Breast epithelium (tissue), 4 donors: ENCODE results near the gene EDNRB. TPM values are rescaled to one million over a fixed set of nuclear protein-coding genes. Genes with fewer than 3 reads are reported as not detected.
"Not testable (repeated sequence)": the region's sequence is repeated elsewhere in the genome, so short reads cannot be mapped to it uniquely, and the experiment has no call there.

Source experiments
- DNase-seq, 2 donors: peaks; one replicate each; pipeline ENCODE4 v3.0.0-alpha.2; 2019; ENCODE audit warnings: low spot score in 2 of 2
- H3K27ac ChIP-seq, 2 donors: fragments of 200-600 bp; sonication (generic) in 1 of 2; one replicate each; pipeline ENCODE4 v1.5.1; 2016 to 2019; ENCODE audit warnings: mild to moderate bottlenecking in 1 of 2
- H3K27me3 ChIP-seq, 2 donors: fragments of 200-600 bp; sonication (generic) in 1 of 2; one replicate each; pipeline versions ENCODE4 v1.5.1 to v1.6.0; 2017 to 2019; ENCODE audit warnings: control low read depth in 1 of 2, mild to moderate bottlenecking in 1 of 2
- H3K36me3 ChIP-seq: fragments of 200-600 bp; one replicate; pipeline ENCODE4 v1.5.1; 2019
- H3K4me1 ChIP-seq, 2 donors: fragments of 200-600 bp; sonication (generic); one replicate each; pipeline ENCODE4 v1.5.1; 2016 to 2019; ENCODE audit warnings: control low read depth in 1 of 2
- H3K4me3 ChIP-seq, 3 donors: fragments of 200-600 bp; sonication (generic); 1 replicate in 2 of 3; 2 replicates in 1 of 3; pipeline ENCODE4 v1.5.1; 2016 to 2019; ENCODE audit warnings: mild to moderate bottlenecking in 3 of 3, moderate library complexity in 2 of 3
- H3K9me3 ChIP-seq, 2 donors: fragments of 200-600 bp; sonication (generic) in 1 of 2; one replicate each; pipeline ENCODE4 v1.5.1; 2016 to 2019; ENCODE audit warnings: control low read depth in 1 of 2
- CTCF ChIP-seq, 3 donors: fragments of 450-650 bp; IDR thresholded peaks; one replicate each; pipeline ENCODE4 v1.5.1; 2016 to 2017; ENCODE audit warnings: antibody characterized with exemption in 3 of 3, mild to moderate bottlenecking in 3 of 3, moderate library complexity in 3 of 3
- POLR2A ChIP-seq: fragments of 450-650 bp; IDR thresholded peaks from one replicate; pipeline ENCODE4 v1.6.1; 2016; ENCODE audit warnings: antibody characterized with exemption, mild to moderate bottlenecking, moderate library complexity
- POLR2AphosphoS5 ChIP-seq, 3 donors: sonication (generic); formaldehyde crosslinking; IDR thresholded peaks; one replicate each; pipeline ENCODE4 v1.6.1; 2017; ENCODE audit warnings: antibody characterized with exemption in 3 of 3
- intact Hi-C: fragments of 100-400 bp; cut with DNase I; formaldehyde crosslinking; loops from one replicate; pipeline ENCODE4 v1.15.1; 2023; ENCODE audit warnings: low total_unique reads
- total RNA-seq, 3 donors: library from RNA; depleted of rRNA; stranded (reverse); fragments of >200 nt; gene quantifications; one replicate each; pipeline ENCODE4 v1.1.0, GENCODE V29; 2016

The EDNRB gene
- total RNA-seq, 3 donors from 2014 or later: 22.8 to 116 (median 106) TPM

DNA sequence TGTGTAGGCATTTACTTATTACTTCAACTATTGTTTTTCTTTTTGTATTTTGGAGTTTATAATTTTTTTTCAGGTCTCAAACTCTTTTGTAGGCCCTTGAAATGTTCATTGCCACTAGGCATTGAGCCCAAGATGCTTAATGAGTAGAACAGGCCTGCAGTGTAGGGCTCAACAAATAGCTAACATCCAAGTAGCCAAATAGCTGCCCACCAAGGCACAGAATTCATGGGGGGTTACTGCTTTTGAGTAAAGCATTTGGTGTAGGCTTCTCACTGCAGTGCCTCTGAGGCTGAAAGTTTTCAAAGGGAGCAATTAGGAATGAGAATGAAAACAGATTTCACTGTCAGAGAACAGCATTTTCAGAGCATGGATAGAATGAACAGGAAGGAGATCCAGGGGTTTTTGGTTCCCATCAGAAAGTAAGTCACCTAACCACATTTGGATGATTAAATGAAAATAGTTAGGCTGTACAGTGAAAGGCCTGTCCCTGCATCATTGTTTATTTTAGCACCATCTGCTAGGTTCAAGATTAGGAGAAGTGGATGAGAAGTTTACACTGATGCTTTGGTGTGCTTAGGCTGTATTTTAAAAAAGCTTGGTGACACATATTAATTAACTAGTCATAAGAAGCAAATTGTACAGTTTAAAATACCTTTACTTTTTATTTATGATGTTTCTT, 61.0 kb downstream of the EDNRB start:
- TF ChIP-seq POLR2A: no peak
- TF ChIP-seq CTCF (IDR thresholded peaks at IDR 0.05): no peak
- TF ChIP-seq POLR2AphosphoS5 (IDR thresholded peaks at IDR 0.05): no peak

GRCh38 chr13:77853703-77854102, 64.9 kb downstream of the EDNRB start:
- Histone ChIP-seq H3K27ac (no peak overlapping the region), H3K27me3 (no peaks in the 10 kb centered on the region), H3K4me1 (no peaks in the 10 kb centered on the region), H3K36me3 (no peaks in the 10 kb centered on the region), H3K4me3 (no peak overlapping the region), H3K9me3 (peaks cover 4 to 5% of the 10 kb centered on the region in 2 donors)
- DNase-seq: no peak
- intact Hi-C loops: no loop called here
- TF ChIP-seq POLR2A: no peak
- TF ChIP-seq POLR2AphosphoS5 (IDR thresholded peaks at IDR 0.05): no peak
- no peak for TF ChIP-seq CTCF (IDR thresholded peaks at IDR 0.05)

More for the DNA sequence above, 61.0 kb downstream of the EDNRB start:
- Histone ChIP-seq H3K9me3 (no peaks in the 10 kb centered on the region), H3K27ac (no peak overlapping the region), H3K36me3 (no peaks in the 10 kb centered on the region), H3K4me1 (no peaks in the 10 kb centered on the region), H3K4me3 (no peak overlapping the region), H3K27me3 (no peaks in the 10 kb centered on the region)
- intact Hi-C loops: no loop called here
- no peak for DNase-seq

GRCh38 chr13:77848050-77848449, 70.6 kb downstream of the EDNRB start:
- H3K27me3 ChIP-seq, H3K4me1 ChIP-seq, H3K9me3 ChIP-seq, H3K27ac ChIP-seq, intact Hi-C loops, H3K36me3 ChIP-seq, DNase-seq, H3K4me3 ChIP-seq: not testable (repeated sequence)

DNA sequence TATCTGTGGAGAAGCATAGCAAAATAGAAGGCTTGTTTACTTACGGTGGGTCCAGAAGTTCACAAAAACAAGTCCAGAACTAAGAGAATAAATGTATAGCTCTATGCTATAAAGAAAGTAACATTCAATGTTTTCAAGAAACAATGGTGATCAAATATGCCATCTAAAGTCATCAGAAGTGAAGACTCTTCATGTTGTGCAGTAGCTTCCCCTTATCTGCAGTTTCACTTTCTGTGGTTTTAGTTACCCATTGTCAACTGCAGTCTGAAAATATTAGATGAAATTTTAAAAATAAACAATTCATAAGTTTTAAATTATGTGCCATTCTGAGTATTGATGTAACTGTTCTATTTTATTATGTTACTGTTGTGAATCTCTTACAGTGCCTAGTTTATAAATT, 72.5 kb downstream of the EDNRB start:
- intact Hi-C loops: no loop called here
- peaks cover 4 to 5% of the 10 kb centered on the region in 2 donors for H3K9me3 ChIP-seq
- TF ChIP-seq POLR2AphosphoS5 (IDR thresholded peaks at IDR 0.05) (no peak), POLR2A (no peak), CTCF (IDR thresholded peaks at IDR 0.05) (no peak)

More for the DNA sequence above, 72.5 kb downstream of the EDNRB start:
- Histone ChIP-seq H3K27me3 (no peaks in the 10 kb centered on the region), H3K4me3 (no peak overlapping the region), H3K36me3 (no peaks in the 10 kb centered on the region), H3K27ac (no peak overlapping the region), H3K4me1 (no peaks in the 10 kb centered on the region)
- DNase-seq: no peak

Other genes starting within 250 kb of the EDNRB start
- gene SLAIN1, start 221.1 kb downstream of the EDNRB start, total RNA-seq: 10 to 100 TPM in 2 of 3 donors, 1 to 10 TPM in 1; 3.0 to 16.7 (median 15.1) TPM